T-helper 9 cell (primary cell): ENCODE data around the gene CINP.
"Not testable (repeated sequence)": the region's sequence is repeated elsewhere in the genome, so short reads cannot be mapped to it uniquely, and the experiment has no call there.

Experiments
- DNase-seq: peaks from one replicate; pipeline ENCODE4 v3.0.0-alpha.2; 2020

The CINP gene

DNA sequence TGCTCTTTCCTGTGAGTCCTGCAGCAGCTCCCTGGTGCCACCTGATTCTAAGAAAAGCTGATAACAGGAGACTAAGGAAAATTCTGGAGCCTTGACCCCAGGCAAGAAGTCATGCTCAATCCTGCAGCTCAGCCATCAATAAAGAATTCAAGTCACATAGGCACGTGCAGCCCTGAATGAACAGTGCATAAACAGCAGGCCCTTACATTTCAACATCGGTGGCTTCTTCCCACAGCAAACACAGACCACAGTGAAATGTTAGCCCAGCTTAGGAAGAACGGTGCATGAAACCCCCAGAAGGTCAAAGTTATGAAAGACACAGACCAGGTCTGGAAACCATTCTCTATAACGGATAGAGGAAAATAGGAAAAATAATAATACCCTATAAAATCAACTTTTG, 10.5 kb downstream of the CINP start:
- DNase-seq = no peak

DNA sequence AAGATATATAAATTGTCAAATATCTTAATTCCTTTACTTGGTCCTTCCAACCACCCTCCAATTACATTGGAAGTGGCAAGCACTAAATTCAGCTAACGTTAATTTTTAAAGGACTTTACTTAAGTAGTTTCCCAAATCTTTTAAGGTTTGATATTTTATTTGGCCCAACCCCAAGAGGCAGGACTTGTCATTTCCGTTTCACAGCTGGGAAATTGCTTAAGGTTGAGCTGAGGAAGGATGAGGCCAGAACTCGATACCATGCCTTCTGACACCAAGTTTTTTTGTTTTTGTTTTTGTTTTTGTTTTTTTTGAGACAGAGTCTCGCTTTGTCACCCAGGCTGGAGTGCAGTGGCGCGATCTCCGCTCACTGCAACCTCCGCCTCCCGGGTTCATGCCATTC, 11.1 kb downstream of the CINP start:
- DNase-seq = not testable (repeated sequence)

DNA sequence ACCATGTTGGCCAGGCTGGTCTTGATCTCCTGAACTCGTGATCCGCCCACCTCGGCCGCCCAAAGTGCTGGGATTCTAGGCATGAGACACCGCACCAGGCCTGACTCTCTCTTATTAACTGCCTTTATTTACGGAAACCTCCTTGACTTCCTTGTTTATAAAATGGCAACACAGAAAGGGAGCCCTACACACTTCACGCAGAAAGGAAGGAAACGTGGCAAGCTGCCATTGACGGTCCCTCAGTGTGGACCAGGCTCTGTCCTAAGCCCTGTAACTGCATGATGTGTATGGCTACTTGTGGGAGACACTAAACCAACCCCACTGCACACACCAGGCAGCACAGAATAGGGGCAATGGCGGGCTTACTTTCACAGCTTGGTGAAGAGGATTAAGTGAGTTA, 11.7 kb downstream of the CINP start:
- no peak for DNase-seq

DNA sequence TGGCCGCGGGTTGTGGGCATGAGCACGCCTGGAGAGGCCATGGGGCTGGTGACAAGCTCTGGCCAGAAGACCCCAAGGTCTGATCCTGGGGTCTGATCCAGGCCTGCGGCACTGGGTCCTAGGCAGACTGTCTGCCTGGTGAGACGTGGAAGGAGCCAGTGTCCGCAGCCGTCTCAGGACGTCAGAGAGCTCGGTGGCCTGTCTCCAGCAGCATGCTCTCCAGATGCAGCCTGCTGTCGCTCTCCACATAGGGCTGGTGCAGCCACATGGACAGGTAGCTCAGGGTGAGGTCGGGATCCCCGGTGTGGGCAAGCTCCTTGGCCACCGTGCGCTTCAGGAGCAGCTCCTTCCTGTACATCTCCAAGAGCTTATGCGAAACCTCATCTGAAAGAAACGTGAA, 14.3 kb downstream of the CINP start:
- DNase-seq = no peak

DNA sequence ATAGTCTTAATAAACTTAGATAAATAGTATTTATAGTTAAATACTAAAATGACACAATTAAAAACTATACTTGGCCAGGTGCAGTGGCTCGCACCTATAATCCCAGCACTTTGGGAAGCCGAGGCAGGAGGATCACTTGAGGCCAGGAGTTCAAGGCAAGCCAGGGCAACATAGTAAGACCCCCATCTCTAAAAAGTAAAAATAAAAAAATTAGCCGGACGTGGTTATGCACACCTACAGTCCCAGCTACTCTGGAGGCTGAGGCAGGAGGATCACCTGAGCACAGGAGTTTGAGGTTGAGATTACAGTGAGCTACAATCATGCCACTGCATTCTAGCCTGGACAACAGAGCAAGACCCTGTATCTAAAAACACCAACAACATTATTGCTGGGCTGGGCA, 16.0 kb downstream of the CINP start:
- no peak for DNase-seq

DNA sequence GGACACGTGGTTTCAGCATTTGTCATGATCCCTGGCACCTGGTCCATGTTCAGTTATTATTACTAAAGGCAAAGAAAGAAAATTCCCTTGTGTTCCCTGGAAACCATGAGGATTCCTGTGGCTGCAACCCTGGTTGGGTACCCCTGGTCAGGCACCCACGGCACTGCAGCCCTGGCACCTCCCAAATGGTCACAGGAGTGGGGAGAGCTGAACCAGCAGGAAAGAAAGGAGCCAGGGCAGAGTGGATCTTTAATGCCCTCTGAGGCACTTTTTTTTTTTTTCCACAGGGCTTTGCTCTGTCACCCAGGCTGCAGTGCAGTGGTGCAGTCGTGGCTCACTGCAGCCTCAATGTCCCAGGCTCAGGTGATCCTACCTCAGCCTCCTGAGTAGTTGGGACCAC, 17.5 kb downstream of the CINP start:
- DNase-seq = no peak

DNA sequence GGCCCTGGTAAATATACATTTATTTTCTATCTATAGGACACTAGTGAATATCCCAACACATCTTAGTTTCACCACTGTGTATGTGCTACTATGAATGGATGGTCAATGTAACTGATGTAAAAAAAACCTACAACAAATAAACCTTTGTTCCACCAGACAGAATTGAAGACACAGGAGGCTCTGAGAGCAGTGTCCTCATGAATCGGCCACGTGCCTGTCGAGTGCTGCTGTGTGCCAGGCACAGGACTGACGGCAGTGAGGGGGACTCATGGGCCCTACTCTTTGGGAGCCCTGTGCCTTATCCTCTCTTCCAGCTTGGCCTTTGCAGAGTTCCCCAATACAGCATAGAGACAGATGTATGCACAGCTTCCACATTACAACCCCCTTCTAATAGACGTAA, 18.2 kb downstream of the CINP start:
- no peak for DNase-seq

DNA sequence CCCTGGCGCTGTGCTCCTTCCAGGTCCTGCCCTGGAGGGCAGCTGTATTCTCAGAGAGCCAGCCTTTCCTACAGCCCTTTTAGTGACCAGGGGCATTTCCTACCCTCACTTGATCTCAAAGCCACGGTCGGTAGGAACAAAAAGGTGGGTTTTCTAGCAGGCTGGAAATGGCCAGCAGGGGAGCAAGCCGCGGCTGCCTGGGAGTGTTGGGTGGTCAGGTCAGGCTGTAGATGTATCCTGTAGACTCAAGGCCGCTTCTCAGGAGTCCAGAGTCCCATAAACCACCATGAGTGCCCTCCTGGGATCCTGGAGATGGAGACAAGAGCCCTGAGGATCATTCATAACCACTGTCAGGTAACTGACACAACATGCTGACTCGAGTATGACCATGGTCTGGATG, 18.6 kb downstream of the CINP start:
- DNase-seq = no peak

DNA sequence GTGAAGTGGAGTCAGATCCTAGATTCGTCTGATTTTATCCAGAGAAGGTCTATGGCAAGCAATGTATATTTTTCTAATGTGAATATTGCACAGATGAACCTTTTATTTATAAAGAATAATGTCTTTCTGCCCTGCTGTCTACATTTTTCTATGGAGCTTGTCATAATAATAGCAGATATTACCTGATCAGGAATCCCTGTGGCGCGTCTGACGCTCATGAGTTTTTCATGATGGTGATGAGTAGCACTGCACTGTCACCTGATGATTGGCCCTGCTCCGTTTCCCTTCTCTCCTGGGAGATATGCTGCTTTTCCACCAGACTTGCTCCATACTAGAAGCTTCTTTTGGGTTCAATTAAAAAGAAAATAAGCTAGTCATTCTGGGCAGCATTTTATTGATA, 20.5 kb downstream of the CINP start:
- no peak for DNase-seq

DNA sequence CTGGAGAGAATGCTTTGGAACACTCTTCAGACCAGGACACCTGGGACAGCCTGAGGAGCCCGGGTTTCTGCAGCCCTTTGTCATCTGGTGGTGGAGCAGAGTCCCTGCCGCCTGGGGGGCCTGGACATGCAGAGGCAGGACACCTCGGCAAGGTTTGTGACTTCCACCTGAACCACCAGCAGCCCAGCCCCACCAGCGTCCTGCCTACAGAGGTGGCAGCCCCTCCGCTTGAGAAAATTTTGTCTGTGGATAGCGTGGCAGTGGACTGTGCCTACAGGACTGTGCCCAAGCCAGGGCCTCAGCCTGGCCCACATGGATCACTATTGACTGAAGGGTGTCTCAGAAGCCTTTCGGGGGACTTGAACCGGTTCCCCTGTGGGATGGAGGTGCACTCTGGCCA, 21.1 kb downstream of the CINP start:
- DNase-seq = no peak

DNA sequence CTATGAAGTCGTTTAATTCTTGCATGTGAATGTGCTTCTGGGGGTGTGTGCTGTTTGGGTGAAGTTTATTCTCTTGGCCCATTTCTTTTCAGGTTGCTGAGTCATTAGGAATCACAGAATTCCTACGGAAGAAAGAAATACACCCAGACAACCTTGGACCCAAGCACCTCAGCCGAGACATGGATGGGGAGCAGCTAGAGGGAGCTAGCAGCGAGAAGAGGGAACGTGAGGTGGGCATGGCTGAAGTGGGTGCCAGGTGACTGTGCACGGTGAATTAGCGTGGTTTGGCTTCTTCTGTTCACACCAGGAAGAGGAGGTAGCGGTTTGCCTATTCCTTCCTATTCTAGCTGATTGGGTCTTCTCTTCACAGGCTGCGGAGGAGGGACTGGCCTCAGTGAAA, 24.0 kb downstream of the CINP start:
- no peak for DNase-seq

DNA sequence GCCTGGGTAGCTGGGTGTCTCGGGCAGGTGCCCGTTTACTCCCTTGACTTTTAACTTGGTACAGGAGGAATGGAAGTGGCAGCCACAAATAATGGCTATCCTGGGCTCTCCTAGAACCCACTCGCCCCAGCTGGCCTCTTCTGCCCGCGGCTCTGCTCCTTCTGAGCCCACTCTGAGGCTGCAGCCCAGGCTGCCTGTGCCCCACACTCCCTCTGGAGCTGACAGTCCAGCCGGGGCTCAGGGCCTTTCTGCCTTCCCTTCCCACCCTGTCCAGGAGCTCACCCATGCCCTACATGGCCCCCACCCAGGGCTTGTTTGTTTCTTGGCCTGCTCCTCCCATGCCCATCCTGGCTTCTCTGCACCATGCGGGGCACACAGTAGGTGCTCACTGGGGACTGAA, 27.5 kb downstream of the CINP start:
- no peak for DNase-seq

DNA sequence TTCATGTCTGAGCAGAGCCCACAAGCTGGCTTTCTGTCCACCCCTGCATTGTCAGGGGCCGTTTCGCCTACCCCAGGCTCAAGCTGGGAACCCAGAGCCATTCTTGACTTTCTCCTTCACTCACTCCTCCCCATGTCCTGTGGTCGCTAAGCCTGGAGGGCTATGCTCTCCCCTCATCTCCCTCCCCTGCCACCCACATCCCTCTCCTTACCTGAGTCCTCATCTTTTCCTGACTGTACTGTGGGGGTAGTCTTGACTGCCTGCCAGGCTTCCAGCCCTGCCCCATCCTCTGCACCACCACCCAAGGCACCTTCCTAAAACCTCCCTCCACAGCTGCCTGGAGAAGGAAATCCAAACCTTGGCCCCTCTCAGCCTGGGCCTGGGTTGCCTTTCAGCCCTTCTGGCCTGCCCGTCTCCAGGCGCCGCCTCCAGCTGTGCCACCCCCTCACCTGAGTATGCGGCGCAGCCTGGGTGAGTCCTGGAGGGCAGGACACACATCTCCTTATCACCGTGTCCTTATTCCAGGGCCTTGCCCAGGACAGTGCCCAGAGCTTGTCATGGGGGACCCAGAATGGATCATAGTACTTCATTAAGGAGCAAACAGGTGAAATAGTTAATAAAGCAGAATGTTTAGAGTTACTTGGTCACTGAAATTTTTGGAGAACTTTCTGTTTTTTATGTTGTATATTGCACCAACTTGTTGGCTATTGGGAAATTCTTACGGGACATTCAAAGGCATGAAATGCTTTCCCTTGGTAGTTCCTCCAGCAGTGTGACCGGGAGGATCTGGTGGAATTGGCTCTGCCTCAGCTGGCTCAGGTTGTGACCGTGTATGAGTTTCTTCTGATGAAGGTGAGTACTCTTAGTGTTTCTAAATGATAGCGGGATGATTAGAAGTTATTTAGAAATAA, 28.6 kb downstream of the CINP start:
- no peak for DNase-seq

DNA sequence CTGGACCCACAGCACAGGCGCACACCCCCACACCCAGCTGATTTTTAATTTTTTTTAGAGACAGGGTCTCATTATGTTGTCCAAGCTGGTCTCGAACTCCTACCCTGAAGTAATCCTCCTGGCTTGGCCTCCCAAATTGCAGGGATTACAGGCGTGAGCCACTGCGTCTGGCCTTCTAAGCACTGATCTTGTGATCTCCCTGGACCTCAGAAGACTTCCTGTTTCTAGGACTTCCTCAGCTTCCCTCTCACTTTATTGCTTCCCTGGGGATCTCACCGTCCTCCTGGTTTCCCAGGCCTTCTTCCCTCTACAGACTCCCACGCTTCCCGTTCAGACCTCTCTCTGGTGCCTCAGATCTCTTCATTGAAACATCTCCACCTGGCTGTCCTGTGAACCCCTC, 29.3 kb downstream of the CINP start:
- no peak for DNase-seq

DNA sequence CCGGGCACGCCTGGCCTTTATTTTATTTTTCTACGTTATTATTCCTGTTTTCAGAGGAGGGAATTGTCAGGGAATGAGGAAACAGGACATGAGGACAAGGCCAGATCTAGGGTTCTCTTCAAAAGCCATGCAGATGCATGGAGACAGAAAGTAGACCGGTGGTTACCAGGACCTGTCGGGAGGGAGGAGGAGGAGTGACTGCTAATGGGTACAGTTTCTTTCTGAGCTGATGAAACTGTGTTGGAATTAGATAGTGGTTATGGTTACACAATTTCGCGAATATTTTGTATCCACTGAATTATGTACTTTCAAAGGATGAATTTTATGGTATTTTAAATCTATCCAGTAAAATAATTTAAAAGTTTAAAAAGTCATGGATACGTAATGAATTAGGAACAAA, 31.9 kb downstream of the CINP start:
- no peak for DNase-seq

DNA sequence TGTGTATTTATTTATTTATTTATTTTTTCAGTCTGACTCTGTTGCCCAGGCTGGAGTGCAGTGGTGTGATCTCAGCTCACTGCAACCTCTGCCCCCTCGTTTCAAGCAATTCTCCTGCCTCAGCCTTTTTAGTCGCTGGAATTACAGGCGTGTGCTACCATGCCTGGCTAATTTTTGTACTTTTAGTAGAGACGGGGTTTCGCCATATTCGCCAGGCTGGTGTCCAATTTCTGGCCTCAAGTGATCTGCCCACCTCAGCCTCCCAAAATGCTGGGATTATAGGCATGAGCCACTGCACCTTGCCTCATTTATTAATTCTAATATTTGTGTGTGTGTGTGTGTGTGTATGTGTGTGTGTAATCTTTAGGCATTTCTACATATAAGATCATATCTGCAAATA, 33.3 kb downstream of the CINP start:
- DNase-seq = not testable (repeated sequence)

DNA sequence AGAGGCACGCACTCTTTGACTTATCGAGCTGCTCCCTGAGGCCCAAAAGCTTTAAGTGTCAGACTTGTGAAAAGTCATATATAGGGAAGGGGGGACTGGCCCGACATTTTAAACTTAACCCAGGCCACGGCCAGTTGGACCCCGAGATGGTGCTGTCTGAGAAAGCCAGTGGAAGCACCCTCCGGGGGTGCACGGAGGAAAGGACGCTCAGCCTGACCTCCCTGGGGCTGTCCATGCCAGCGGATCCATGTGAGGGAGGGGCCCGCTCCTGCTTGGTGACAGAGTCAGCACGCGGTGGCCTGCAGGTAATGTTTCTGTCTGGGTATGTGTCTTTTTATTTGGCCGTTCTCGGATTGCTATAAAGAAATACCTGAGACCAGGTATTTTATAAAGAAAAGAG, 36.1 kb downstream of the CINP start:
- no peak for DNase-seq

DNA sequence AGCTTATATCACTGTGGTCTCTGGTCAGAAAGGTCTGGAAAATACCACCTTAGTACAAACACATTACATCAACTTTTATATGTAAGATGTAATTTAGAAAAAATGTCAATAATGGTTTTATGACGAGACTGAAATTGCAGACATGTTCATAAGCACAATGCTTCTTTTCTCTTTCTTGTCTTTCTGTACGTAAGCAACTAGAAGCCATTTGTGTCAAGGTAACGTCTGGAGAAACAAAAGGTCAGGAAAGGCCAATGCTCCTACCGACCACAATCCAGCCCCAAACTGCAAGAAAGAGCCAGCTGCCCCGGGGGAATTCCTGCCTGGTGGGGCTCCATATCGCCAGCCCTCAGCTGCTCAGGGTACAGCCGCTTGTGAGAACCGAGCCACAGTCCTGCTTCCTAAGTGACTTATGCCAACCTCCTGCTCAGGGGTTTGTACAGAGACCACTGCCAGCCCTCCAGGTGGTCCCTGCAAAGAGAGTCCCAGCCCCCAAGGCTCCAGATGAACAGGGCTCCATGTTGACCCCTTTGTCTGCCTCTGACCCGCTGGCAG, 36.8 kb downstream of the CINP start:
- no peak for DNase-seq

DNA sequence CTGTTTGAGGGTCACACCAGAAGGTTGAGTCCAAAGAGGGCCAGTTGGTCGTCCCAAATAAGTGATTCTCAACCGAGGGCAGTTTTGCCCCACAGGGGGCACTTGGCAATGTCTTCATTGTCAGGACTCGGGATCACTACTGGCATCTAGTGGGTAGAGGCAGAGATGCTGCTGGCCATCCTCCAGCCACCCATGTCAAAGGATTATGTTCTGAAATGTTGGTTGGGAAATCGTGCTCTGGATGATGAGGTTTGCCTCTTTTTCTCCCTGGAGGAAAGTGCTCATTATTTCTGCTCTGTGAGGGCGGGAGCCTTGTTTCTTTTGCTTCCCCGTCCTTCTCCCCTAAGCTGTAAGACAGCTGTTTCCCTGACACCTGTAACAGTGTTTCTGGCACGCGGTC, 39.6 kb downstream of the CINP start:
- no peak for DNase-seq

DNA sequence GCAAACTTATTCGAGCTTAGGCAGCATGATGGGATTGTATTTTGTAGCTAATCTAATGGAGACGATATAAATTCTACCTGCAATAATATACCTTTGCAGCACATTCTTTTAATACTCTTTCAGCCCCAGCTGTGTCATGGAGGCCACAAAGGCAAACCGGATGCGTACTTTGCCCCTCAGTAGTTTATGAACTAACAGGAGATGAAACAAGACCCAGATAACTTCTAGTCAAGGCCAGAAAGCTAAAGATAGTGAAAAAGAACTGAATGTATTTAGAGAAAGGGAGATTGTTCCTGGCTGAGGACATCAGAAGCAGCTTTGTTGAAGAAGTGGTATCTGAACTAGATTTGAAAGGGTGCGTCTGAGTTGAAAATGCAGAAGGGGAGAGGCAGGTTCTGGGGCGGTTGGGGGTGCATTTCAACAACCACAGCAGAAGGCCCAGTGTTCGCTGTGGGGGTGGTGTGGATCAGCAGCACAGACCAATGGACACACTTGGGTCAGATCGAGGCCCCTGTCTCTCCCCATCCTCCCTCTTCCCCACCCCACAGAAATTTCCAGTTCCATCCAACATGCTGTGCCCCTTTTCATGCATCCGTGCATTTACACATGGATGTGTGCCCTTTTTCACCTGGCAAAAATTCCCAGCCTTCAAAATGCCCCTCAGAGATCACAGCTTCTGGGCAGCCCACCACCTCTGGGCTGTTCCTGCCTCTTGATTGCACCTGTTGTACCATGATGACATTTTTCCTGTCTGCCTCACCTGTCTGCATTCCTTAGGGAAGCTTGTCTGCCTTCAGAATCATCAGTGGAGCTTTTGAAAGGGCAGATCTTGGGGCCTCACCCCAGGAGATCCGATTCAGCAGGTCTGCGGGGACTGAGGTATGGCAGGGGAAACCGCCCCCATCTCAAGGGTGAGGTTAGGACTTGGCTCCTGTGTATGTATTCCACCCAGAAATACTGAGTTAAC, 41.0 kb downstream of the CINP start:
- DNase-seq = no peak

DNA sequence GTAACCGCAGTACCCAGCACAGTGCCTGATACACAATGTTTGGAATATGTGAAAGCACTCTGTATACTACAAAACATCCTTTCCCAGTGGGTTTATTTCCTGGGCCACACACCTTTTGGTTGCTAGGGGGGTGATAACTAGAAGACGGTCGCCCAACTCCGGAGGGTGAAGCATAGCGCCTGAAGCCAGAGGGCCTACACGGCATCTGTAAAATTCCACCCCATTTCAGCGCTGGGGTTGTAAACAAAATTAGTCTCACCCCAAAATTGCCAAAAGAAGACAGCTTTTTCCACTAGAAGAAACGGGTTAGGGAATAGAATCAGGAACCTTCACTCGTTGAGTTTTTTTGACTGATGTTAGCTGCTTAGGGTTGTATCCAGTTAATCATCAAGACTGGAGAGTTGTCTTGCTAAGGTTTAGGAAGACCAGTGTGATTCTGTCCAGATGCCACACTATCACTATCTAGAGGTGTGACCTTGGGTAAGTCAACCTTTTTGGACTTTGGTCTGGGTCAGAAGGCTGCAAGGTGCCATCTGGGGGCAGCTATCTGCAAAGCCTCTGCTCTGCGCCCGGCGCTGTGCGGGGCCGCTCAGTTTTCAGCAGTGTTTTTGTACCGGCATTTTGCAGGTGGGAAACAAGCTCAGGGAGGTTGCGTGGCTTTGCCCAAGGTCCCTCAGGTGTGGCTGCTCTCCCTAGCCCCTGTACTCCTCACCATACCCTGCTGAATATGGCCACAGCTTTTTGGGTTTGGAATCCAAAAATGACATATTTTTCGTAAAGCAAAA, 41.8 kb downstream of the CINP start:
- no peak for DNase-seq

DNA sequence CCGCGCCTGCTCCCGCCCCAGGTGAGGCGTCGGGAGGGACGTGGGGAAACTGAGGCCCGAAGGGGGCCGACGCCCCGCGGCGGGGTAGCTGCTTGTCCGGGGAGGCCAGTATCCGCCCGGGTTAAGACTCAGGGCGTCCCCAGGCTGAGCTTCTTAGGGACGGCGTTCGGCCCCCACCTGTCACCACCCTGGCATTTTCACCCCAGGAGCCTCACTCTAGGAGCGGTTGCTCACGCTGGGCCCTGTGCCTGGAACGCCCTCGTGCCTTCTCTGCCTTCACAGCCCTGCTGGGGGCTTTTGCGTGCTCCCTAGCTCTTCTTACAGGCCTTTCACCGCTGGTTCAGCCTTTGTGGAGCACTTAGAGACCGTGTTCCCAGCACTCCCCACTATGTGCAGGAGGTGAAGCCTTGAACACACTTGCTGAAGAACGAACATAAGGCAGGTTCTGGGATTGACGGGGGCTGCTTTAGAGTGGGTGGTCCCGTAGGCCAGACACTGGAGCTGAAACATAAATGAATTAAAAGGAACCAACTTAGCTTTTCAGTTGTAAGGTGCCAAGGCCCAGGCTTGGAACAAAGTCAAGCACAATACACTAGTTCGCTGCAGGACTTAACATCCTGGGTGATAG, 42.5 kb downstream of the CINP start:
- DNase-seq = peak; percentile 33
